NCI-H146 treated with DMSO at 0.1 percent for 48 hours (cell line): ENCODE measurements around the gene MAP4K4.
A peak's percentile ranks its signal among the peaks of the same experiment; 100 is the strongest.

ENCODE experiments used
- DNase-seq: peaks from one replicate; lab custom pipeline; 2025; ENCODE audit not compliant: unreplicated experiment; lab: John Stamatoyannopoulos, UW

The MAP4K4 gene

DNA sequence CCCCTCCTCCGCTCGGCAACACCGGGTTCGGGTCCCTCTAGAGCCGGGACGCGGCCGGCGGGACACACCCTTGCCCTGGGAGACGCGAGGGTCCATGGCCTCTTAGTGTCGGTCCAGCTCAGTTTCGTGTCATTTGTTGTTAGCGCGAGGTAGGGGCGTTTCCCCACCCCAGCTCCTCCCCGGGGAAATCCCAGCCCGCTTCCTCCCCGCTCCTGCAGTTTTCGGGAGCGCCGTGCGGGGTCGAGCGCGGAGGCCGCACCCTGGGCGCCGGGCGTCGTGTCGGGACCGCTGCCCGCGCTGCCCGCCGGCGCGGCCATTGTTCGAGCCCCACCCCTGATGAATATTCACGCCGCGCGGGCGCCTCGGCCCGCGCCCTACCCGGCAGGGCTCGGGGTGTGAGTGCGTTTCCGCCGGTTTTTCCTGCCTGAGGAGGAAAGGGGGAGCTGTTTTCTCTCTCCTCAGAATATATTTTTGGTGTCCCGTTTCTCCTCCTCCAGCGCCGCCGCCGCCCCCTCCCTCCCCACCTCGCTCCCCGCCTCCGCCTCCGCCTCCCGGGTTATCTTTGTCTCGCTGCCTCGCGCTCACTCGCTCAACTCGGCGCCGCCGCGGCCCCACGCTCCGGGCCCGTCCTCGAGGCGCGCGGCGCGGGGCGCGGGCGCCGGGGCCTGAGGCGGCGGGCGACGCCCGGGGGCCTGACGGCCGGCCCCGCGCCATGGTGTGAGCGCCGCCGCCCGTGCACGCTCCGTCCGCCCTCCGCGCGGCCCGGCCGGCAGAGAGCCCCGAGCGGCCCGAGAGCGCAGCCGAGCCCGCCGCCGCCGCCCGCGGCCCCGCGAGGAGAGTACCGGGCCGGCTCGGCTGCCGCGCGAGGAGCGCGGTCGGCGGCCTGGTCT is at the start of gene MAP4K4:
Gene MAP4K4, plus strand, starts transcription at position 584 of the 890 bp plus-strand sequence. CDS start 374 bp downstream, outside the sequence.
- DNase-seq = peak; percentile 40

DNA sequence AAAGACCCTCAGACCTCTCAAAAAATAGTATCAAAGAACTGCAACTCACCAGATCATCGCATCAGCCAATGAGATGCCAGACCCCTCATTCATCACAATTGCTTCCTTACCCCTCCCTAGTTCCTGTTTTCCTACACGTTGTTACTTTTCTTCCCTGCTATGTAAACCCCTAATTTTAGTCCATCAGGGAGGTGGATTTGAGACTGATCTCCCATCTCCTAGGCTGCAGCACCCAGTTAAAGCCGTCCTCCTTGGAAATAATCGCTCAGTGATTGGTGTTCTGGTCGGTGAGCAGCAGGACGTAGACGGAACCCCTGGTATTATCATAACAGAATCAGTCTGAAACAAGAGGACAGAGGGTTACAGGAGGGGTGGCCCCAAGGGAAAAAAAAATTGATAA is 44.0 kb upstream of the MAP4K4 start:
- no peak for DNase-seq

DNA sequence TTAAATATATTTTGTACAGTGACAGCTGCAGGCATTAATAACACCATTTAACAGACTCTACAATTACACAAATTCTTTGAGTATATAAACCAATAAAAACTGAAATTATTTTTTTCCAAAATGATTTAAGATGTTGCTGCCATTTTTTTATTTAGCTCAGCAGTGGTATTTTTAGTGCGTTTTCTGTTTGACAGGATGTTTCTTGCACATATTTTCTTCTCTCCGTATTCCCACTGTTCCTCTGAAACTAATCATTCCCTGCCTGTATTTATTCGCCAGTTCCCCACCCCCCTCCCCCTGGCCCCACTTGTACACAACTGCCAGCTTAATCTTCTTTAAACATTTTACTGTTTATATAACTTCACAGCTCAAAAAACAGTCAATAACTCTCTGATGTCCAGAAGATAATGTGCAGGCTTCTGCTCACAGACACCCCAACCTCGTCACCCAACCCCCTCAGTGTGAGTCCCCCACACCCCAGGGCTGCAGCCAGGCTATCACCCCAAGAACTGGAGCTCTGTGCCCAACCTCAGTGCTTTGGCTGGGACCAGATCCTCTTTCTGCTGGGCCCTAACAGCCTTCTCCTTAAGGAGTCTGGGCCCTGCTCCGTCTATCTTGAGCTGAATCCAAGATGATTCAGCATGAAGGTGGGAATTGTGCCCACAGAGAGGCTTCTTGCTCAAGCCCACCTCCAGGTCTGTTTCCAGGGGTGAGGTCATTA is 41.6 kb upstream of the MAP4K4 start:
- DNase-seq = no peak

DNA sequence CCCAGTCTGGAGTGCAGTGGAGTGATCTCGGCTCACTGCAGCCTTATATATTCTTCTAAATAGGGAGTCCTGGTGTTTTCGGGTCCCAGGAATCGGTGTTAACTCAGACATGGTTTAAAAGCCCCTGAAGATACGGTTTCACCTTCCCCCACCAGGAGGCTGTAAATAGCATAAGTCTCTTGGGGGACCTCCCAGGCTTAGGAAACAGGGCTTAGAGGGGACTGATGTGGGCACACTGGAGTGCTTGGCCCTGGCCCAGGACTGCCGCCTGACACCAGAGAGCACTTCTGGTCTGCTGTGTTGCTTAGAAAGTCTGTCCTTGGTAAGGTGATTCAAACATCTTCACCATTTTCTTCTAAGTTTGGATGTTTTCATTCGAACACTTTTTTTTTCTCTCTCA is 39.7 kb upstream of the MAP4K4 start:
- no peak for DNase-seq

DNA sequence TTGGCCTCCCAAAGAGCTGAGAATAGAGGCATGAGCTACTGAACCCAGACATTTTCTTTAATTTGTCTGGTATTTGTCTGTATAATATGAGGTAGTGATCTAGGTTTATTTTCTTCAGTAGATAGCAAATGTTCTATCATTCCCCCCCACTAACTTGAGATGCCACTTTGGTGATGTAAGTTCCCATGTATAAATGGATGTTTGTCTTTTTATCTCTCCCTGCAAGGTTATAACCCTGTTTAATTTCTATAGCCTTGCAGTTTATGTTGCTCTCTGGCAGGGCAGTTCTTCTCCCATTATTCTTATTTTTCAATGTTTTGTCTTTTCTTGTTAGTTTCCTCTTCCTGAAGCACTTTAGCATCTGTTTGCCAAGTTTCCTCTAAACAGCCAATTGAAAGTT is 39.1 kb upstream of the MAP4K4 start:
- no peak for DNase-seq

DNA sequence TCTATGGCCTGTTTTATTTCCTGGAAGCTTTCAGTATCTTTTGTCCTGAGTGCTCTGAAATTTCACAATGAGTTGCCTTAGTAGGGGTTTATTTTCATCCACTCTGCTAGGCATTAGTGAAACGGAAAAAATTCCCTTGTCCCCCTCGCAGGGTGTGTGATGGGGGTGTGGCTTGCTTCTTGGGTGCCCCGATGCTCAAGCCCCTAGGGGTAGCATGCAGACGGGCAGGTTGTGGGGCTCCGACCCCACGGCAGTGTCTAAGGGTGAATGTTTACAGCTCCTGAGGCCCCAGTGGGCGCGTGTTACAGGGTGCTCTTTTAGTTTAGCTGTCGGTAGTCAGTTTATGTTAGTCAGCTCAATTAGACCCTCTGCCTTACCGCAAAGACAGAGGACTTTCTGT is 32.2 kb upstream of the MAP4K4 start:
- no peak for DNase-seq

DNA sequence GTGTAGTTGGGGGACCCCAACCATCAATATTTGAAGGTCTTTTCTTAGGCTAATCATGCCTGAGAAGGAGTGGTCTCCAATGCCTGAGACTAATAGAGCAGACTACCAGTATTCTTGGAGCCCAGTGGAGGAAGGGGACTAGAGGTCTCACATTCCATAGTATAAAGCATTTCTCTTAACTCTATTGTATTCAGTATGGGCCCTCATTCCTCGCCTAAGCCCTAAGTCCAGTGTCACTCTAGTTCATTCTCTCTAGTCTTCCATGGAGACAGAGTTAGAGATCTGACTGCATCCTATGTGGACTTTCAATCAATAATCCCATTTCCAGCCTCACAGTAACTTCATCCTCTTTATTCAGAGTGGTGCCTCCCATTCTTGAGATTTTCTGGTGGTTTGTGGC is 29.7 kb upstream of the MAP4K4 start:
- DNase-seq = no peak

DNA sequence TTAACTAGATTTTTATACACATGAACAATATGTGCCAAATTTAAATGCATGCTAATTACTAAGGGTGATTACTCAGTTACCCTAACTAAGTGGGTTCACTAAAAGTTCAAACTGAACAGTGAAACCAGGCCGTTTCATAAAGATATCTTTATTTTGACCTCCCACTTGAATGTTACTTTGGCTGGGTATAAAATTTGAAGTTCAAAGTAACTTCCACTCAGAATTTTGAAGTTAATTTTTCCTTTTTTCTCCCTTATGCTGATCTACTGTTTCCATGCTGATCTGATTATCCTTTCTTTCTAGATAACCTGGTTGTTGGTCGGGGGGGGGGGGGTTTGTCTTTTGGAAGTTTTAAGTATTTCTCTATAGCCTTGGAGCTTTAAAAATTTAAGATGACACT is 25.5 kb upstream of the MAP4K4 start:
- no peak for DNase-seq

DNA sequence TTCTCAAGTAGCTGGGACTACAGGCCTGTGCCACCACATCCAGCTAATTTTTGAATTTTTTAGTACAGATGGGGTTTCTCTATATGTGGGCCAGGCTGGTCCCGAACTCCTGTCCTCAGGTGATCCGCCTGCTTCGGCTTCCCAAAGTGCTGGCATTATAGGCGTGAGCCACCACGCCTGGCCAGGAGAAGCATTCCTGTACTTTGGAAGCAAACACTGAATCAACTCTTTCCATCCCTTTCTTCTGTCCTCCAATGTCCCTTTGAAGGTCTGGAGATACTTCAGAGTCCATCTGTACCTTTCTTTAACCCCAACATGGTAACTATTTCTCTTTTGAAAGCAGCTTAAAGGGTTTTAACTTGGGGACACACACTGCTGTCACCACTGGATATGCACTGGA is 23.6 kb upstream of the MAP4K4 start:
- DNase-seq = no peak

DNA sequence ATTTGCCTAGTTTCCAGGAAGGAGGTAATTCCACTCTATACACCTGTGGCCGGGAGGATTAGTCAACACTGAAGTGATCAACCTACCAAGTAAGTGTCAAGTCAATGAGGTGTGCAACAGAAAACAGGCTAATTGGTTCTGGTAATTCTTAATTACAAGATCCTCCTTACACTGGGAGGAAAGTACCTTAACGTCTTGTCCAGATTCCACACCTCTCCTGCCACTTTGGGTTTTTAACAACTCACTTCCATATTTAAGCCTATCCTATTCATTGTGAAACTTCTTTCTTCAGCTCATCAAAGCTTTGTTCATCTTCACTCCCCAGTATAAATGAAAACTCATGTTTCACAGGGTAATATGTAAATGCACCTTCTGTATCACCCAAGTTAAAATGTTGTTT is 22.0 kb upstream of the MAP4K4 start:
- DNase-seq = no peak

DNA sequence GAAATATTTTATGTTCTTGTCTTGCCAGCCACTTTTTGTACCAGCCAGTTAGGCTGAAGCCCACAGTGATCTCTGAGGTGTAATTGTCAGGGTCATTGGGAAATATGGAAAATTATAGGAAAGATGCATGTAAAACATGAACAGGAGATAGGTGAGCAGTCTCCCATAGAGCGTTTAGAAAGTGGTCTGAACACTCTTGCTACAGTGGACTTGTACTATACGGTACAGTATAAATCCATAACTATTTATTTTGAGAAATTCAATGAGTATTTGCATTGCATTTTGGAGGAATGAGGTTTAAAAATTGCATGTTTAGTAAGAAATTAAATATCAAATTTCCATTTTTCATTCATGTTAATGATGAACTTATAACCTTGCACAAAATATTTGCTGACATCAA is 20.8 kb upstream of the MAP4K4 start:
- DNase-seq = no peak

DNA sequence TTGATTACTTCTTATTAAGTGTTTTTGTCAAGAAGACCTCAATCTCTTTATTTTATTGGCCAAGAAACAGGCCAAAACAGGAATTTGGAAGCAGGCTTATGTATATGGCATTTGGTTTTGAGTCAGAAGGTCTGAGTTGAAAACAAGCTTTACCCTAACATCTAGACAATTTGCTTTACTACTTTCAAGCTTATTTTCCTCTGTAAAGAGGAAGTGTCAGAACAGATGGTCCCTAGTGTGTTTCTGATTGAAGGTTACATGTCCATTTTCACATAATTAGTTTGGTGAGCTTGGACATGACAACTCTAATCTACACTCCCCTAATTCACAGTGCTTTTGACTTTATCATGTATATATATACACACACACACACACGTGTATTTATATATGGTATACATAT is 19.8 kb upstream of the MAP4K4 start:
- DNase-seq = no peak

DNA sequence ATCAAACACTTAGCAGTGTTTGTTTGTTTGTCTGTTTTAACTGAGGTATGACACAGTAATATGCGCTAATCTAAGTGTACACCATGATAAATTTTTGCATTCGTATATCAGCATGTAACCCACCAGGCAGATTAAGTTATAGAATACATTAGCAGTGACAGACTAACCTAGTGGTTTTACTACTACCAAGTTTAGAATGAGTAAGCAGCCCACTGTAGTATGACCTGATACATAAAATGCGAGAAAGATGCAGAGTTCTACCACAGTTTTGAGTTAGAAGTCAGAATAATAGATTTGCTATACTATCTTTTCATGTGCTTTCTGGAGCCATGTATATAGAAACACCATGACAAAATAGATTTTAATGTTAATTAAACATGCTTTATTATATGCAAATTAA is 19.1 kb upstream of the MAP4K4 start:
- DNase-seq = no peak

DNA sequence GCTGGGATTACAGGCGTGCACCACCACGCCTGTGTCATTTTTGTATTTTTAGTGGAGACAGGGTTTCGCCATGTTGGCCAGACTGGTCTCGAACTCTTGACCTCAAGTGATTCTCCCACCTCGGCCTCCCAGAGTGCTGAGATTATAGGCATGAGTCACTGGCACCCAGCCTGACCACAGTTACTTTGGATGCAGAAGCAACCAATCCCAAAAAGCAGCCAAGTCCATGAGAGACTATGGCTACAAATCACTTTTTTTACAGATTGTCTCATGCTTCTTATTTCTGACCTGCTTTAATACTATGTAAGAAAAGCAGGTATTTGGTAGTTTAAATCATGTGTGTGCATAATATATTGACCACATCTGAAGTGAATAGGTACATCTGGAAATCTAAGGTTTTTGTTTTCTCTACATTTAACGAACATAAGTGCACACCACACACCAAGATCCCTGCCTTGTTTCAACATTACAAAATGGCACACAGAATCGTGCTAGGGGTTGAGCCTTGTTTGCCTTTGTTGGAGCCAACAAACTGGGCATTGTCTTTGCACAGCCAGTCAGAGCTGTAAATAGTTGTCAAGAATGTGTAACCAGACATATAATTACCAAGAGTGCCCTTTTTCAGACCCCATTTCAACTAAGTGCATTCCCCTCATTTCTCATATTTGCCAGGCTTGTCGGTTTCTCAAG is 18.3 kb upstream of the MAP4K4 start:
- no peak for DNase-seq

DNA sequence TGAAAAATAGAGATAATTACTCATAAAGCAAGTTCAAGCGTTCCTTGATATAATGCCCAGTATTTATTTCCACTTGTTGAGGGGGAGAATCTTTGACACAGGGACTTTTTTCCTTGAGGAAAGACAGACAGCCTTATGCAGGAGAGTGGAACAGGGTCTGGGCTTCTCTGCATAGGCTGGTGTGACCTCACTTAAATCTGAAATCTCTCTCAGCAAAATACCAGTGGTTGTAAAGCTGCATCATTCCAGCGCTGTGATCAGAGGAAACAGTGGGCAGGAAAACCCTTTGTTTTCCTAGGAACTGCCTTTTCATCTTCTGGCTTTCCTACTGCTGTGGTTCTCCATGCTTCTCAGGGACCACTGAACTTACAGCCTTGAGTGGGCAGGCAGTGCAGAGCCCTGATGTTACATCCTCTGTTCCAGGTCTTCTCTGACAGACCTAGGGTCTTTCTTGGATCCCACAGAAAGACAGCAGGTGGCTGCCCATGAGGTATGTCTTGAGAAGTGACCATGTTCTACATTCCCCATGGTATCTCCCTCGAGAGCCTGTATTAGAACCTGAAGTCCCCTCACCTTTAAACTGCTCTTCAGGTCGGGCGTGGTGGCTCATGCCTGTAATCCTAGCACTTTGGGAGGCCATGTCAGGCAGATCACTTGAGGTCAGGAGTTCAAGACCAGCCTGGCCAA is 17.6 kb upstream of the MAP4K4 start:
- DNase-seq = no peak

DNA sequence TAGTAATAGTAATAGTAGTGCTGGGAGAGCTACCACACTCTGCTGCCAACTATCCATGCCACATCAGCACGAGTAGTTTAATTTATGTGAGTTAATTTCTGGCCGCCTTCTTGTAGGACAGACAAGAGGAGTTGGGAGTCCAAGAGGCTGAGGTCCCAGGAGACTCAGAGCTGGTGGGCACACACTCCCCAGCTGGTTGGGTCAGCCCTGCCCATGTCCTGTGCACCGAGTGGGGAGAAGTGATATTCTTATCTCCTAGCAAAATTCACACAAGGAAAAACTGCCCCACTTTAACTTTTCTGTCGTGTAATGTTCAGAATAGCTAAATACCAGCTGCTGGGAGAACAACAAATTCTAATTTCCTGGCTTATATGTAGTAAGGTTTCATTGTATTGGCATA is 15.2 kb upstream of the MAP4K4 start:
- DNase-seq = no peak

DNA sequence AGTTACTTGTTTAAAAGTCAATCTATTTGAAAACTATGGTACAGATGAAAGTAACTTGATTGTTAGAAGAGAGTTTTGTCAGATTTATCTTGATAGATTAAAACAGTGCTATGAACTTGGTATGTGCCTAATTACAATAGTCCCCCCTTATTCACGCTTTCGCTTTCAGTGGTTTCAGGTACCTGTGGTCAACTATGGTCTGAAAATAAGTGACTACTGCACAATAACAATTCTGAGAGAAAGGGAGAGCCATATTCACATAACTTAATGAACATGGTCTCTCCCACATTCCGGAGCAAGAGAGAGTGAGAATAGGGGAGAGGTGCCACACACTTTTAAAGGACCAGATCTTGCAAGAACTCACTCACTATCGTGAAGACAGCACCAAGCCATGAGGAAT is 13.2 kb upstream of the MAP4K4 start:
- no peak for DNase-seq

DNA sequence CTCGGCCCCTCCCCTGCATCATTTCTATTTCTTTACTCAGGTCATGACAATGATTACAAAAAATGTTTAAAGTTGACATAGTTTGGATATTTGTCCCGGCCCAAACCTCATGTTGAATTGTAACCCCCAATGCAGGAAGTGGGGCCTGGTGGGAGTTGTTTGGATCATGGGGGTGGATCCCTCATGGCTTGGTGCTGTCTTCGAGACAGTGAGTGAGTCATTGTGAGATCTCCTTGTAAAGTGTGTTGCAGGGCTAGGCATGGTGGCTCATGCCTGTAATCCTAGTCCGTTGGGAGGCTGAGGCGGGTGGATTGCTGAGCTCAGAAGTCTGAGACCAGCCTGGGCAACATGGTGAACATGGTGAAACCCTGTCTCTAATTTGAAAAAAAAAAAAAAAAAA is 9.2 kb upstream of the MAP4K4 start:
- DNase-seq = no peak

DNA sequence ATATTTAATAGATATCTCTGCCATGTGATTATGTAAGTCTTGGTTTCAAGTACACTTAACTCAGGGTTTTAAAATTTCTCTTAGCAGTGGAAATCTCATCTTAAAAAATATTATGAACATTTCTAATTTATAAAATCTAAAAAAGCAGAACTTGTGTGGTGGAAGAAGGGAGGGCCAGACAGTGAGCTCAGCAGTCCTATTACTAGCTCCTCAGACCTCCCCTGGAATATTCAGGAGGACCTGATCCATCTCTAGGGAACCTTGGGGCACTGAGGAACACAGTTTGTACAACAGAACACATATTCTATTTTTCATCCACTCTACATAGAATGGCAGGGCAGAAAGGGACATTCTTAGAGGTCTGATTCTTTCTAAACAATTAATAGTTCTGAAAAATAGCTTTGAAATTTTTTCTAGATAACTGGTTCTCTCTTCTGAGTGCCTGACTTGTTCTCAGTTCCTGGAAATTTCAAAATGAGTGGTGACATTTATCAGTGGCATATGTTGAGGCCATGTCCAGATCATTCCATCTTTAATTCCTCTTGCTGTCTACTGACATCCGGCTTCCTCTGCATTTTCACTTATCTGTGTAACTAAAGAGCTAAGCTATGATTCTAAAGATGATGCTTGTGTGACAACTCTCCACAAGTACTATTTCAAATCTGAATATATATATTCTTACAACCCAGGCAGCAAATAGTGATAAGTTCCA is 8.2 kb upstream of the MAP4K4 start:
- DNase-seq = no peak

DNA sequence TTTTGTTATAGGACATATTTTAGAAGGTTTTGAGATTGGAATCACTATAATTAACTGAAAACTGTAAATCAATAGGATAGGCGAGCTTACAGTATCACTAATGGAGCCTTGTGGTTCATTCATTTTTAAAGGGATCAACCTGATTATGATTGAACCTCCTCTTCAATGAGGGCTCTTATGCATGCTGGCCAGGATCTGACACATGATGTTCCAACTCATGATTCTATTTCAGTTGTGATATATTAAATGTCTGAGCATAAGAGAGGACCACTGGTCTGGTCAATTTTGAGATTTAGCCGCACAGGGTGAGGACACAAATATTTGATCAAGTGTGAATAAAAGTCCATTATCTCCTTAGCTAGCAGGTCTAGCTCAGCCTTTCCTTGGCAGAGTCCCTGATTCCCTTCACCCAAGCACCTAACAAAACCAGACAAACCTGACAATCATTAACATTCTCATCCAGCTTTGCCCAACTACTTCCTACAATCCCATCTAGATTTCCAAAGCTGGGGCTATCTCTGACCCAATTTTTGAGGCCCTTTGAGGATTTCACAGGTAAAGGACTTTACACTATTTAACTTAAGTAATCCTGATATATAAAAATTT is 6.9 kb upstream of the MAP4K4 start:
- no peak for DNase-seq
